IMR-90 (cell line): Measurements from ENCODE around the gene VAMP4.

Experiments
- CEBPB ChIP-seq: IDR thresholded peaks from 2 replicates; pipeline ENCODE4 v1.6.1; 2012; ENCODE audit warnings: low read depth, low read length, improper control_type of control experiment
- POLR2A ChIP-seq: IDR thresholded peaks from 2 replicates; pipeline ENCODE4 v1.6.1; 2012; ENCODE audit warnings: mild to moderate bottlenecking, low read depth, low read length
- TF ChIP-seq, protein P1 (sequence below): conservative IDR thresholded peaks from 2 replicates; pipeline ENCODE4 v1.5.1; 2012; ENCODE audit warnings: mild to moderate bottlenecking, low read depth, low read length, improper control_type of control experiment

DNA sequence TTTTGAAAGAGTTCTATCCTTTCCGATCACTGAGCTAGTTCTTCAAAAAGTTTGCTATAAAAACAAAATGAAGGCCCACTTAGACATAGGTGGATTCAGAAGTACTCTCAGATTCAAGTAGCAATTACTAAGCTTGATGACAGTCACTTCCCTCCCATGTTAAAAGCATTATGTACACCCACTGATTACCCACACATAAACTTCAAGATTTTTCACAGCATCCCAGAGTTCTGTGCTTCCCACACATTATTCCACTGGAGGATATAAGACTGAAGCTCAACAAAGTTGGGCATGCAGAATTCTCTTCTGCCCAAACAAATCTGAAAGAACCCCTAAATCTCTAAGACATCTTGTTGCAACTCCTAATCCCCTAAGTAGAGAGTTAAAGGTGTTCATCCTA, 29.5 kb downstream of the VAMP4 start:
- no peak for TF ChIP-seq POLR2A
- TF ChIP-seq, protein P1, sequence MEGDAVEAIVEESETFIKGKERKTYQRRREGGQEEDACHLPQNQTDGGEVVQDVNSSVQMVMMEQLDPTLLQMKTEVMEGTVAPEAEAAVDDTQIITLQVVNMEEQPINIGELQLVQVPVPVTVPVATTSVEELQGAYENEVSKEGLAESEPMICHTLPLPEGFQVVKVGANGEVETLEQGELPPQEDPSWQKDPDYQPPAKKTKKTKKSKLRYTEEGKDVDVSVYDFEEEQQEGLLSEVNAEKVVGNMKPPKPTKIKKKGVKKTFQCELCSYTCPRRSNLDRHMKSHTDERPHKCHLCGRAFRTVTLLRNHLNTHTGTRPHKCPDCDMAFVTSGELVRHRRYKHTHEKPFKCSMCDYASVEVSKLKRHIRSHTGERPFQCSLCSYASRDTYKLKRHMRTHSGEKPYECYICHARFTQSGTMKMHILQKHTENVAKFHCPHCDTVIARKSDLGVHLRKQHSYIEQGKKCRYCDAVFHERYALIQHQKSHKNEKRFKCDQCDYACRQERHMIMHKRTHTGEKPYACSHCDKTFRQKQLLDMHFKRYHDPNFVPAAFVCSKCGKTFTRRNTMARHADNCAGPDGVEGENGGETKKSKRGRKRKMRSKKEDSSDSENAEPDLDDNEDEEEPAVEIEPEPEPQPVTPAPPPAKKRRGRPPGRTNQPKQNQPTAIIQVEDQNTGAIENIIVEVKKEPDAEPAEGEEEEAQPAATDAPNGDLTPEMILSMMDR, result no peak
- no peak for TF ChIP-seq CEBPB
